ENCODE data around the gene SLC36A4.
"Not testable (repeated sequence)": the region's sequence is repeated elsewhere in the genome, so short reads cannot be mapped to it uniquely, and the experiment has no call there.

Gene SLC36A4

DNA sequence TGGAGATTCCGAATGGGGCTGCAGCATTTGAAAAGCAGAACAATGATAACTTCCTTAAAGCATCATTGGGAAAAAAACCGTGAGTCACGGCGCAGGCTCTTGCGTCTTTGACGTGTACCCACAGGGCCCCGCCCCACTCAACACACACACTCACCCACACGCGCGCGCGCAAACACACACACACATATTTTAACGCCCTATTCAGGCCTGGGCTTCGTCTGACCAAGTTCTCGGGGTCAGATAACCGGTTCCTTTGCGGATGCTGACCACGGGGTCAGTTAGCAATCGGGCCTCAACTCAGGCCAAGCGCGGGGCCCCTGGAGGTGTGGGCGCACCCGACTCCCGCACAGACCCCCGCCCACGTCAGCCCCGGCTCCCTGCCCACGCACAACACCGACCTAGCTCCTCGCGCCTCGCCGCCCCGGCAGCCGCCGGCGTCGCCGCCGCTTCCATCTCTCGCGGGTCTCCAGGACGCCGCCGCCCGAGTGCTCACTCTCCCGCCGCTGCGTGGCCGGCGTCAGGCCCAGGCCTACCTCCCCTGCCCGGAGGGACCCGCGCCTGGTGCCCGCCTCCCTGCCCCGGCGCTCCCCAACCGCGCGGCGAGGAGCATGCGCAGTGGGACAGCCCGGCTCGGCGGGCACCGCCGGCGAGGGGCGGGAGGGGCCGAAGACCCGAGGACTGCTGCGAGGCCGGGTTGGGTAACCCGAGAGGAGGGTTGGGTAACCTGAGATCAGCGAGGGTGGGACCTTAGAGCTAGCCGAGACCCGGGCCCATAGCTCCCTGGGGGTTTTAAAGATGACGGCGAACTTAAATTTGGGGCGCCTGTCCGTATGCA lies at the start of gene SLC36A4:
Gene SLC36A4, minus strand, starts transcription at position 612 of the 835 bp plus-strand sequence. Its CDS starts 159 bp downstream, at position 453.
- Histone ChIP-seq H3K36me3 (ENCODE audit: control insufficient read depth, insufficient read depth, low read length, severe bottlenecking) (no peaks in the 10 kb centered on the region), H3K27me3 (replicated peaks; ENCODE audit: control insufficient read depth, insufficient read depth, low read length) (no peaks in the 10 kb centered on the region), H3K9me3 (ENCODE audit: control insufficient read depth, low read length) (no peaks in the 10 kb centered on the region), H3K4me3 (ENCODE audit: low read length) (peak within 1 kb of the TSS; percentile 82), H3K4me1 (ENCODE audit: control insufficient read depth, insufficient read depth, low read length) (peaks cover 4% of the 10 kb centered on the region), H3K9ac (ENCODE audit: low read length) (peak within 1 kb of the TSS; percentile 96)
- peak; percentile 98 for DNase-seq (ENCODE audit: low read depth)

DNA sequence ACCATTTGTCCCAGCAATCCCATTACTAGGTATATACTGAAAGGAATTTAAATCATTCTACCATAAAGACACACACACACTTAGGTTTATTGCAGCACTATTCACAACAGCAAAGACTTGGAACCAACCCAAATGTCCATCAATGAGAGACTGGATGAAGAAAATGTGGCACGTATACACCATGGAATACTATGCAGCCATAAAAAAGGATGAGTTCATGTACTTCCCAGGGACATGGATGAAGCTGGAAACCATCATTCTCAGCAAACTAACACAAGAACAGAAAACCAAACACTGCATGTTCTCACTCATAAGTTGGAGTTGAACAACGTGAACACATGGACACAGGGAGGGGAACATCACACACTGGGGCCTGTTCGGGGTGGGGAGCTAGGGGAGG lies 49.0 kb upstream of the SLC36A4 start:
- not testable (repeated sequence) for H3K36me3 ChIP-seq (ENCODE audit: control insufficient read depth, insufficient read depth, low read length, severe bottlenecking); DNase-seq (ENCODE audit: low read depth); H3K9me3 ChIP-seq (ENCODE audit: control insufficient read depth, low read length); H3K9ac ChIP-seq (ENCODE audit: low read length); H3K27me3 ChIP-seq (replicated peaks; ENCODE audit: control insufficient read depth, insufficient read depth, low read length); H3K4me3 ChIP-seq (ENCODE audit: low read length)
- peaks cover 14% of the 10 kb centered on the region for H3K4me1 ChIP-seq (ENCODE audit: control insufficient read depth, insufficient read depth, low read length)

DNA sequence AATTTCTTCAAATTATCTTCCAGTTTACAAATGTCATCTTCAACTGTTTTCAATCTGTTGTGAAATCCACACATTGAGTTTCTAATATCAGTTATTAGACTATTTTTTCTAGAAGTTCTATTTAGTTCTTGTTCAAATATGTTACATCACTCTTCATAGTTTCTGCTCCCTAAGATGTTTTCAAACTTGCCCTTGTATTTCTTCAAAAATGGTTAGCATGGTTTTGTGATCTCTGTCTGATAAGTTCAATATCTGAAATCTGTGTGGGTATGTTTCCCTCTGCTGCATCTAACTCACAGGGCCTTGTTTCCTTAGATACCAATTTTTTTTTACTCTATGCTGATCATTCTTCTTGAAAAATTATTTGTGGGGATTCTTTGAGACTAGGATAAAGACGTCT lies 46.2 kb upstream of the SLC36A4 start:
- Histone ChIP-seq H3K9me3 (ENCODE audit: control insufficient read depth, low read length) (peaks cover 6% of the 10 kb centered on the region), H3K4me1 (ENCODE audit: control insufficient read depth, insufficient read depth, low read length) (peaks cover under 1% of the 10 kb centered on the region), H3K4me3 (ENCODE audit: low read length) (no peak overlapping the region), H3K9ac (ENCODE audit: low read length) (no peak overlapping the region), H3K27me3 (replicated peaks; ENCODE audit: control insufficient read depth, insufficient read depth, low read length) (no peaks in the 10 kb centered on the region), H3K36me3 (ENCODE audit: control insufficient read depth, insufficient read depth, low read length, severe bottlenecking) (no peaks in the 10 kb centered on the region)
- no peak for DNase-seq (ENCODE audit: low read depth)

DNA sequence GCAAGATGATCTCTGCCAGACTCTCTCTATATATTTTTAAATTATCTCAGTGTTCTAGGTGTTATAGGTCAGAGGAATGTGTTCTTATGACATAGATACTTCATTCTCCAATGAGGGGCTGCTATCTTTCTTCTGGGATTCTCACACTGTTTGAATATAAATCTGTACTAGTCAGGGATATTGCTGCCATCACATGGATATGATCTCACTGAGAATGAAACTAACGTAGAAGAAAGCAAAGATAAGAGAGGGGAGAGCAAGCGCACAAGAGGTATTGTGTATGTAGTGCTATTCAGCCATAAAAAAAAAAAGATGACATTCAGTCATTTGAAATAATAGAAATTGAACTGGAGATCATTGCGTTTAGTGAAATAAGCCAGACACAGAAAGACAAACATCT lies 42.2 kb upstream of the SLC36A4 start:
- H3K4me1 ChIP-seq (ENCODE audit: control insufficient read depth, insufficient read depth, low read length): no peaks in the 10 kb centered on the region

DNA sequence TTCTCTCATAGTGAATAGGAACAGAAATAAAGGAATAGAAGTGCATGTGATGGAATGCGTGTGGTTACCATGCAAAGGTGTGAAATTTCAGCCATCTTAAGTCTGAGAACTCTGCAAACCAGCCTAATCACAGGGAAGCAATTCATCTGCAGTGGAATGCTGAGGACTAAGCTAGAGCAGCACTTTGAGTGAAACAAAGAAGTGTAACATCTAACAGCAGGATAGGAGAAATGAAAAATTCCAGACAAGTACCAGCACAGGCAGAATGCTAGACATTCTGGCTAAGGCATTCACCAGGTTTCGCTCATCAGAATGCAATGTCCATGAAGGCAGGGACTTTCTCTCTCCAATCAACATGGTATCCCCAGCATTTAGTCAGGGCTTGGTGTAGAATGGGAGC lies 41.2 kb upstream of the SLC36A4 start:
- H3K36me3 ChIP-seq (ENCODE audit: control insufficient read depth, insufficient read depth, low read length, severe bottlenecking): no peaks in the 10 kb centered on the region
- peaks cover 3% of the 10 kb centered on the region for H3K9me3 ChIP-seq (ENCODE audit: control insufficient read depth, low read length)
- H3K4me3 ChIP-seq (ENCODE audit: low read length): no peak overlapping the region
- no peaks in the 10 kb centered on the region for H3K4me1 ChIP-seq (ENCODE audit: control insufficient read depth, insufficient read depth, low read length)
- no peak for DNase-seq (ENCODE audit: low read depth)
- peaks cover 20% of the 10 kb centered on the region for H3K27me3 ChIP-seq (replicated peaks; ENCODE audit: control insufficient read depth, insufficient read depth, low read length)
- no peak overlapping the region for H3K9ac ChIP-seq (ENCODE audit: low read length)

More for the DNA sequence above, 42.2 kb upstream of the SLC36A4 start:
- DNase-seq (ENCODE audit: low read depth): no peak
- Histone ChIP-seq H3K36me3 (ENCODE audit: control insufficient read depth, insufficient read depth, low read length, severe bottlenecking) (no peaks in the 10 kb centered on the region), H3K27me3 (replicated peaks; ENCODE audit: control insufficient read depth, insufficient read depth, low read length) (peaks cover 15% of the 10 kb centered on the region), H3K9ac (ENCODE audit: low read length) (no peak overlapping the region), H3K4me3 (ENCODE audit: low read length) (no peak overlapping the region), H3K9me3 (ENCODE audit: control insufficient read depth, low read length) (peaks cover 6% of the 10 kb centered on the region)

DNA sequence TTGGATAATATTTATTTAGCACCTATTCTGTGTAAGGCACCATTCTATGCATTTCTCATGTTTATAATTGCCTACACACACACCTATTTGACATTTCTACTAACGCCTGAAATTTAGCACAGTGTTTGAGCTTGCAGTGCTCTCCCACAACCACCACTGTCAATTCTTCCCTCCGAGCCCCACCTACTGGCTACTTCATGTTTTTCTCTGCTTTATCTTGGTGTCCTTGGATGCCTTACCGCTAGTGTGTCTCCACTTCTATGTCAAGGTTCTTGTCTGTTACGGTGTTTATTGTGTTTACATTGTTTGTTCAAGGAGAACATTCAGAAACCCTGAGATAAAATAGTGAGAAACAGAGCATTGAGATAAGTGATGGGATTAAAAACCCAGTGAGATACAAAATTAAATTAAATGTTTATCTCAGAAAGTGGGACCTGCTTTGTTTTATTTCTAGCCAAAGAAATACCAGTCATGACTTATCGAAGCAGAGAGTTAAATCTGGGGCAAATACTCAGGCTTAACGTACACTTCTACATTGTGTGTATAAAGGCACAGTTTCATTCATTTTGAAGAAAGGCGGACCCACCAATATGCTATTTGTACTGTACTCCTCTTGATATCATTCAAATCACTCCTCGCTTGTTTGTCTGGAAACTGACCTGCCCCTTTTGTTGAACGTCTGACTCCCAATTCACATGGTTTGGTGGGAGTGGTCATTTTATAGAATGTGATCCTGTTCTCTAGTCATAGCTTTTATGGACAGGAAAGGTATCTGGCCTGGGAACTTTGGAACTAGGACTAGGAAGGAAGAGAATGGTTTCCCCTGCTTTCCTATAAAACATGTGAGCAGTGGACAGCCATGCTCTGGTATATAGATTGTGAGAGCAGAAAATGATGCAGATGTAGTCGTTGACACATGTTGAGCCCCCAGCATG lies 39.2 kb upstream of the SLC36A4 start:
- H3K27me3 ChIP-seq (replicated peaks; ENCODE audit: control insufficient read depth, insufficient read depth, low read length): peaks cover 37% of the 10 kb centered on the region
- H3K4me3 ChIP-seq (ENCODE audit: low read length): no peak overlapping the region
- H3K9me3 ChIP-seq (ENCODE audit: control insufficient read depth, low read length): no peaks in the 10 kb centered on the region
- H3K36me3 ChIP-seq (ENCODE audit: control insufficient read depth, insufficient read depth, low read length, severe bottlenecking): no peaks in the 10 kb centered on the region
- H3K9ac ChIP-seq (ENCODE audit: low read length): no peak overlapping the region
- peak; percentile 64 for DNase-seq (ENCODE audit: low read depth)
- H3K4me1 ChIP-seq (ENCODE audit: control insufficient read depth, insufficient read depth, low read length): no peaks in the 10 kb centered on the region

DNA sequence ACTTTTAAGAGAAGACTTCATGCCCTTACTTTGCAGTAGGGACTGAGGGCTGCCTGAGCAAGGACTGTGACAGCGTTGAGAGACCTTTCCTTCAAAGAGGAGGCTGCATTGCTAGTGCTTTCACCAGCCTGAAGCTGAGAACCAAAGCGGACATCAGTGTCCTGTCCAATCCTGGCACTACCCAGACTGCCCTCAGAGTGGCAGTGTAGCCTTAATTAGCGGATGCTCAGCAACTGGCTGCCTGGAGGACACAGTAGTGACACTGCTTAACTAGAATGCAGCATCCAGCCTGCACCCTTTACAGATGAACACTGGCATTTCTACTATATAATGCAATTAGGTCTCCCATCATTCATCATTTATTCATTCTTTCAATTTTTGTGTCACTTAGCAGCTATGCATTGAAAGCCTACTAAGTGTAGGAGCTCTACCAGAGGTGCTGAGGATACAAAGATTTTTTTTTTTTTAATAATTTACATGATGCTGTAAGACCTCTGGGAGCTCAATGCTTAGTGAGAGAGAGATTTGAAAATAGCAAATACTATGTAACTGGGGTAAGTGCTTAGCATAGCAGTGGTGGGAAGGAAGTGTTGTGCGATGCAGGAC lies 36.9 kb upstream of the SLC36A4 start:
- H3K36me3 ChIP-seq (ENCODE audit: control insufficient read depth, insufficient read depth, low read length, severe bottlenecking): no peaks in the 10 kb centered on the region
- peaks cover 37% of the 10 kb centered on the region for H3K27me3 ChIP-seq (replicated peaks; ENCODE audit: control insufficient read depth, insufficient read depth, low read length)
- no peaks in the 10 kb centered on the region for H3K4me1 ChIP-seq (ENCODE audit: control insufficient read depth, insufficient read depth, low read length)
- no peak overlapping the region for H3K9ac ChIP-seq (ENCODE audit: low read length)
- DNase-seq (ENCODE audit: low read depth): peak; percentile 92
- no peaks in the 10 kb centered on the region for H3K9me3 ChIP-seq (ENCODE audit: control insufficient read depth, low read length)
- no peak overlapping the region for H3K4me3 ChIP-seq (ENCODE audit: low read length)

DNA sequence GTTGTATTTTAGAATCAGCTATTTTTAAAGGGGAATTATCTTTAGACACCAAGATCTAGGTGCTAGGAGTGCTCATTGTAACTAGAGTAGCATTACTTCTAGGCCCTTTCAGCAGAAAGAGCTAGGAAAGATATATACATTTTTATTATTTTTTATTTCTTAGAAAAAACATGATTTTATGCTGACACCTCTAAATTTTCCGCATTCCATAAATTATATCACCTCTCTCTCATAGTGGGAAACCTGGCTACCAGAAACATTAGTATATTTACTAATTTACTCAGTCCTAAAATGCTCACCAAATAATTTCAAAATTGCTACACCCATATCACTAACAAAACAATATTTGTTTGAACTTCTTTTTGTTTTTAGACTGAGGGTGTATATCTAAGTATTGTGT lies 32.1 kb upstream of the SLC36A4 start:
- DNase-seq (ENCODE audit: low read depth): no peak
- no peak overlapping the region for H3K4me3 ChIP-seq (ENCODE audit: low read length)
- peaks cover 22% of the 10 kb centered on the region for H3K27me3 ChIP-seq (replicated peaks; ENCODE audit: control insufficient read depth, insufficient read depth, low read length)
- H3K4me1 ChIP-seq (ENCODE audit: control insufficient read depth, insufficient read depth, low read length): no peaks in the 10 kb centered on the region
- H3K9me3 ChIP-seq (ENCODE audit: control insufficient read depth, low read length): no peaks in the 10 kb centered on the region
- no peaks in the 10 kb centered on the region for H3K36me3 ChIP-seq (ENCODE audit: control insufficient read depth, insufficient read depth, low read length, severe bottlenecking)
- H3K9ac ChIP-seq (ENCODE audit: low read length): no peak overlapping the region

DNA sequence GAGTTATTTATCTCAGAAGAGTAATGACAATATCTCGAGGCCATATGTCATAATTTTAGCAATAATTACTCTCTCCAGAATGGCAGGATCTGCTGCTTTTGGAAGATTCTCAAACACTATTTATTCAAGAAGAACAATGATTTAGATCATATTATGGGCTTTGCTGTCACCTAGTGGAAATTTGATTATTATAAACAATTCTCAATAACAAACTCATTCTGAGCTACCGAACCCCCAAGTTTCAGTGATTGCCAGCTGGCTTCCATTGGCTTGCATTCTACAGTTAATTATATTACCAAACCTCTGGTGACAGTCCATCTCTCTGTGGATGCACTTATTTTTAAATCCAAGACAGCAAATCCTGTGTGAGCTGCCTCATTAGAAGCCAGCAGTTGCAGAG lies 27.9 kb upstream of the SLC36A4 start:
- H3K36me3 ChIP-seq (ENCODE audit: control insufficient read depth, insufficient read depth, low read length, severe bottlenecking): no peaks in the 10 kb centered on the region
- no peaks in the 10 kb centered on the region for H3K4me1 ChIP-seq (ENCODE audit: control insufficient read depth, insufficient read depth, low read length)
- no peak overlapping the region for H3K9ac ChIP-seq (ENCODE audit: low read length)
- H3K4me3 ChIP-seq (ENCODE audit: low read length): no peak overlapping the region
- H3K9me3 ChIP-seq (ENCODE audit: control insufficient read depth, low read length): no peaks in the 10 kb centered on the region
- no peaks in the 10 kb centered on the region for H3K27me3 ChIP-seq (replicated peaks; ENCODE audit: control insufficient read depth, insufficient read depth, low read length)
- peak; percentile 69 for DNase-seq (ENCODE audit: low read depth)

DNA sequence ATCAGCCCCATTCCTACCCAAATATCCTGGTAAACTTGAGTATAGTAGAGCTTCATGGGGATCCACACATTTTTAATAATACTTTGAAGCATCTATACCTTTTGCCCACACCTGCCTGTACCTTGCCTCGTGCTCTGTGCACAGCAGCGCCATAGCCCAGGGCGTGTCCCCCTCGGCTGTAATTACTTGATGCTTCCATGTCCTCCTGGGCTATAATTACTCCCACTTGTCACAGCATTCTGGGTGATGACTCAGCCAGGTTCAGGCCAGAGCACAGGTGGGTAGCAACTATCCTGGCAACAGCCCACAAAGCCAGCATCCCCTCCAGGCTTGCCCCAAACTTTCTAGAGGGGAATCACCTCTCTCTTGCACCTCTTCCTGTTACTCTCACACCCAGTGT lies 23.7 kb upstream of the SLC36A4 start:
- no peak for DNase-seq (ENCODE audit: low read depth)

DNA sequence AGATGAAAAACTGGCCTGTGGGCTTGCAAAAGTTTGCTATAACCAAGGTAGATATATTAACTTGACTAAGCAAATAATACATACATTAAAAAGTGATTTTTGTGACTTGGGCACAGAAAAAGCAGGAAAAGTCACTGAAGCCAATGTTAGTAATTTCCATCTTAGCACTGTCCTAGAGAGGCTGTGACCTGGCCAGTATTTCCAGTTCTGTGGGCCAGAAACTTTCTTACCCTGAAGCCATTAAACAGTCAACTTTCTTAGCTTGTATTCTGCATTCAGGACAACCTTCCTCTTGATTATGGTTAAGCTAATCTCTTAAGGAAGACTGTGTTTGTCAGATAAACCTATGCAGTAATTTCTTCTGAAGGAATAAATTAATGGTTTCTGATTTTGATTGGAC lies 22.3 kb upstream of the SLC36A4 start:
- H3K4me1 ChIP-seq (ENCODE audit: control insufficient read depth, insufficient read depth, low read length): no peaks in the 10 kb centered on the region
- no peak overlapping the region for H3K4me3 ChIP-seq (ENCODE audit: low read length)
- H3K36me3 ChIP-seq (ENCODE audit: control insufficient read depth, insufficient read depth, low read length, severe bottlenecking): no peaks in the 10 kb centered on the region
- H3K9me3 ChIP-seq (ENCODE audit: control insufficient read depth, low read length): no peaks in the 10 kb centered on the region
- H3K9ac ChIP-seq (ENCODE audit: low read length): no peak overlapping the region
- peaks cover 5% of the 10 kb centered on the region for H3K27me3 ChIP-seq (replicated peaks; ENCODE audit: control insufficient read depth, insufficient read depth, low read length)
- no peak for DNase-seq (ENCODE audit: low read depth)

More for the DNA sequence above, 23.7 kb upstream of the SLC36A4 start:
- peaks cover 5% of the 10 kb centered on the region for H3K27me3 ChIP-seq (replicated peaks; ENCODE audit: control insufficient read depth, insufficient read depth, low read length)
- H3K9me3 ChIP-seq (ENCODE audit: control insufficient read depth, low read length): no peaks in the 10 kb centered on the region
- H3K4me1 ChIP-seq (ENCODE audit: control insufficient read depth, insufficient read depth, low read length): no peaks in the 10 kb centered on the region
- H3K36me3 ChIP-seq (ENCODE audit: control insufficient read depth, insufficient read depth, low read length, severe bottlenecking): no peaks in the 10 kb centered on the region
- no peak overlapping the region for H3K9ac ChIP-seq (ENCODE audit: low read length)
- H3K4me3 ChIP-seq (ENCODE audit: low read length): no peak overlapping the region

All from adipocyte (in vitro differentiated cells).